Peyer's patch (tissue), 4 donors: ENCODE measurements around the gene PRMT7.

Experiments used
- POLR2A ChIP-seq, 2 donors: fragments of 450-650 bp; IDR thresholded peaks; one replicate each; pipeline ENCODE4 v1.5.1; 2017; ENCODE audit warnings: antibody characterized with exemption in 2 of 2, mild to moderate bottlenecking in 2 of 2, moderate library complexity in 2 of 2
- TF ChIP-seq, protein P1 (sequence below), 6 experiments: fragments of 450-650 bp in 4 of 6; fragments of 200-600 bp in 2 of 6; sonication (generic) in 1 of 6; IDR thresholded peaks; one replicate each; pipeline ENCODE4 v1.5.1; 2017 to 2019; ENCODE audit warnings: antibody characterized with exemption in 6 of 6, mild to moderate bottlenecking in 3 of 6, moderate library complexity in 1 of 6

DNA sequence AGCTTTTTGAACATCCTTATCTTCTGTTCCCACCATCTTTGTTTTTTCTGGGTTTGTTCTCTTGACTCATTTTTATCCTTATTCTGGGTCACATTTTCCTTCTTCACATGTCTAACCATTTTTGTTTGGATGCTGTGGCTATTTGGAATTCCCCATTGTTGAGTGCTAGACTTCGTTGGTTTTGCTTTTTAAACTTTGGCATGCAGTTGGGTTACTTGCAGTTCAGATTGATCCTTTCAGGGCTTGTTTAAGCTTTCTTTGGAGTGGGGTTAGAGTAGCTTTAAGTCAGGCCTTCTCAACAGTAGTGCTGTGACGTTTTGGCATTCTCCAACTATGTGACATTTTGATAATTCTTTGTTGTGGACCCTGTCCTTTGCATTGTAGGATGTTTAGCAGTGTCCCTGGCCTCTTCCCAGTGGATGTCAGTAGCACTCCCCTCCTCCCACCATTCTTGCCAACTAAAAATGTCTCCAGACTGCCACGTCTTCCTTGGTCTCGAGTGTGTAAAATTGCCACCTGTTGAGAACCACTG, 21.1 kb downstream of the PRMT7 start:
- TF ChIP-seq, protein P1, sequence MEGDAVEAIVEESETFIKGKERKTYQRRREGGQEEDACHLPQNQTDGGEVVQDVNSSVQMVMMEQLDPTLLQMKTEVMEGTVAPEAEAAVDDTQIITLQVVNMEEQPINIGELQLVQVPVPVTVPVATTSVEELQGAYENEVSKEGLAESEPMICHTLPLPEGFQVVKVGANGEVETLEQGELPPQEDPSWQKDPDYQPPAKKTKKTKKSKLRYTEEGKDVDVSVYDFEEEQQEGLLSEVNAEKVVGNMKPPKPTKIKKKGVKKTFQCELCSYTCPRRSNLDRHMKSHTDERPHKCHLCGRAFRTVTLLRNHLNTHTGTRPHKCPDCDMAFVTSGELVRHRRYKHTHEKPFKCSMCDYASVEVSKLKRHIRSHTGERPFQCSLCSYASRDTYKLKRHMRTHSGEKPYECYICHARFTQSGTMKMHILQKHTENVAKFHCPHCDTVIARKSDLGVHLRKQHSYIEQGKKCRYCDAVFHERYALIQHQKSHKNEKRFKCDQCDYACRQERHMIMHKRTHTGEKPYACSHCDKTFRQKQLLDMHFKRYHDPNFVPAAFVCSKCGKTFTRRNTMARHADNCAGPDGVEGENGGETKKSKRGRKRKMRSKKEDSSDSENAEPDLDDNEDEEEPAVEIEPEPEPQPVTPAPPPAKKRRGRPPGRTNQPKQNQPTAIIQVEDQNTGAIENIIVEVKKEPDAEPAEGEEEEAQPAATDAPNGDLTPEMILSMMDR (IDR thresholded peaks at IDR 0.05), result no peak
- TF ChIP-seq POLR2A (IDR thresholded peaks at IDR 0.05), result no peak
